Fibroblast of pulmonary artery (primary cell): ENCODE measurements around the gene ALOXE3.
"Not testable (repeated sequence)": the region's sequence is repeated elsewhere in the genome, so short reads cannot be mapped to it uniquely, and the experiment has no call there.

ENCODE experiments used
- DNase-seq: peaks from one replicate; pipeline ENCODE4 v3.0.0-alpha.2; 2010; ENCODE audit warnings: low read depth
- H3K4me3 ChIP-seq: replicated peaks from 2 replicates; pipeline ENCODE4 v1.5.1; 2011; ENCODE audit warnings: low read depth, mild to moderate bottlenecking, control low read depth, low read length, moderate library complexity
- CTCF ChIP-seq: IDR thresholded peaks from 2 replicates; pipeline ENCODE4 v1.5.1; 2011; ENCODE audit warnings: mild to moderate bottlenecking, control low read depth, low read length, inconsistent platforms; ENCODE audit errors: missing control alignments

The ALOXE3 gene

GRCh38 chr17:8109661-8110455, 8.5 kb downstream of the ALOXE3 start:
- peak; percentile 42 for DNase-seq
- TF ChIP-seq CTCF, result peak; percentile 76
- H3K4me3 ChIP-seq, result peak overlapping the region; percentile 36

- no peak for TF ChIP-seq CTCF
- H3K4me3 ChIP-seq, result no peak overlapping the region
- DNase-seq, result no peak
These were observed 9.2 kb downstream of the ALOXE3 start for GRCh38 chr17:8108972-8109660.

GRCh38 chr17:8106980-8107379, 11.3 kb downstream of the ALOXE3 start:
- not testable (repeated sequence) for DNase-seq, H3K4me3 ChIP-seq

- DNase-seq, result peak; percentile 68
- H3K4me3 ChIP-seq, result no peak overlapping the region
- TF ChIP-seq CTCF, result no peak
These were observed 12.3 kb downstream of the ALOXE3 start for GRCh38 chr17:8105957-8106398.

- no peak for TF ChIP-seq CTCF
- no peak overlapping the region for H3K4me3 ChIP-seq
- DNase-seq, result no peak
These were observed 13.4 kb downstream of the ALOXE3 start for GRCh38 chr17:8104911-8105310.

GRCh38 chr17:8103549-8103948, 14.8 kb downstream of the ALOXE3 start:
- TF ChIP-seq CTCF, result no peak
- no peak overlapping the region for H3K4me3 ChIP-seq
- DNase-seq, result peak; percentile 22

- H3K4me3 ChIP-seq, result no peak overlapping the region
- no peak for TF ChIP-seq CTCF
- no peak for DNase-seq
These were observed 16.6 kb downstream of the ALOXE3 start for GRCh38 chr17:8101721-8102120.
